Fibroblast of skin of abdomen (primary cell): ENCODE data around the gene ZMAT5.

Source experiments
- DNase-seq: peaks from one replicate; pipeline ENCODE4 v3.0.0-alpha.2; 2013

Gene ZMAT5

DNA sequence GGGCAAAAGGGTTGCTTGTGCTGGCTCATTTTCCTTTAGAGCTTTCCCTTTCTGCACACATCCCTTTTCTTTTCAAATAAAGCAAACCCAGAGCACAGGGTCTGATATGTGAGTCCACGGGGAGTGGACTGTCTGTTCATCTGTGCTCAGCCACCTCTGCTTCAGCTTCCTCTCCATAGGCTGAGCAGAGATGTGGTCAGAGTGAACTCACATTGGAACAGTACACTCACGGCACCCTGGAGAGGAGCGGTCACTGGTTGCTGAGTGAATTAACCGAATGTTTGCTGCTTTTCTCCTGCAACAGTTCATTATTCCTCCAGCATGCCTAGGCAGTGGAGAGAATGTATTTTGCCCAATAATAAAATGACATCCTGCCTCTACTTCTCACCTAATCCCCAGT is 83.3 kb downstream of the ZMAT5 start:
- no peak for DNase-seq
